GM12878 (cell line): Measurements from ENCODE around the gene FAM170B. TPM values are rescaled to one million over a fixed set of nuclear protein-coding genes. Genes with fewer than 3 reads are reported as not detected.
A peak's percentile ranks its signal among the peaks of the same experiment; 100 is the strongest.

Source experiments
- ATAC-seq: fragments of 200-7000 bp; cut with Tn5 transposase; 3 replicates; pipeline ENCODE4 v1.9.1; 2020; ENCODE audit warnings: mild to moderate bottlenecking, moderate library complexity
- BruUV-seq: library from RNA; stranded (reverse); fragments of 400-500 nt; replicated peaks from 2 replicates; lab custom pipeline; 2021; lab: Mats Ljungman, UMichigan
- CTCF ChIA-PET: fragments of 300-600 bp; sonication (Branson Sonifier 250); formaldehyde crosslinking; extraction: SDS; loops from one replicate; lab custom pipeline; 2021; ENCODE audit warnings: inconsistent platforms; lab: Yijun Ruan, JAX
- POLR2A ChIA-PET: fragments of 350-600 bp; formaldehyde crosslinking; extraction: SDS; loops from one replicate; lab custom pipeline; 2021; ENCODE audit warnings: inconsistent platforms; lab: Charles Lee
- RAD21 ChIA-PET: fragments of 300-600 bp; sonication (Branson Sonifier 250); formaldehyde crosslinking; loops from one replicate; lab custom pipeline; 2023; ENCODE audit warnings: antibody characterized with exemption; ENCODE audit not compliant: unreplicated experiment; lab: Charles Lee
- SMC1A ChIA-PET: fragments of 300-600 bp; sonication (Branson Sonifier 250); formaldehyde crosslinking; loops from one replicate; lab custom pipeline; 2023; ENCODE audit not compliant: unreplicated experiment, uncharacterized antibody; lab: Charles Lee
- DNase-seq: peaks from one replicate; pipeline ENCODE4 v3.0.0-alpha.2; 2011; ENCODE audit warnings: low read depth, low spot score
- FAIRE-seq: peaks from 3 replicates; lab custom pipeline; 2011; peaks lifted over from hg19 to GRCh38; lab: Jason Lieb, UNC
- H2AFZ ChIP-seq: 2 replicates; pipeline ENCODE4 v1.6.0; 2011; ENCODE audit warnings: low read depth, low read length, control low read depth; ENCODE audit not compliant: control insufficient read depth
- H3K27ac ChIP-seq: 2 replicates; pipeline ENCODE4 v1.5.1; 2011; ENCODE audit warnings: control low read depth; ENCODE audit not compliant: control insufficient read depth, insufficient read depth
- H3K27me3 ChIP-seq, 2 experiments: replicated peaks in 1 of 2; 2 replicates each; pipeline versions ENCODE4 v1.6.0 to v1.6.1; 2011; ENCODE audit warnings: low read length in 1 of 2; ENCODE audit not compliant: control insufficient read depth in 2 of 2, insufficient read depth in 2 of 2
- H3K36me3 ChIP-seq, 2 experiments: 2 replicates each; pipeline ENCODE4 v1.5.1; 2011; ENCODE audit warnings: low read length in 1 of 2; ENCODE audit not compliant: control insufficient read depth in 2 of 2, insufficient read depth in 2 of 2
- H3K4me1 ChIP-seq: 2 replicates; pipeline ENCODE4 v1.6.1; 2011; ENCODE audit warnings: mild to moderate bottlenecking, low read length, moderate library complexity, mixed read lengths; ENCODE audit not compliant: control insufficient read depth, insufficient read depth
- H3K4me2 ChIP-seq: 2 replicates; pipeline ENCODE4 v1.6.0; 2011; ENCODE audit warnings: control low read depth; ENCODE audit not compliant: control insufficient read depth, insufficient read depth
- H3K4me3 ChIP-seq: fragments of 200-600 bp; sonication (generic); 2 replicates; pipeline ENCODE4 v1.5.1; 2016
- H3K79me2 ChIP-seq: 2 replicates; pipeline ENCODE4 v1.6.0; 2011; ENCODE audit warnings: low read length; ENCODE audit not compliant: control insufficient read depth, insufficient read depth
- H3K9ac ChIP-seq: 2 replicates; pipeline ENCODE4 v1.8.0; 2011; ENCODE audit warnings: low read length, control low read depth, mixed read lengths; ENCODE audit not compliant: control insufficient read depth, insufficient read depth
- H3K9me3 ChIP-seq: replicated peaks from 3 replicates; pipeline ENCODE4 v1.5.1; 2011; ENCODE audit warnings: mild to moderate bottlenecking, low read length; ENCODE audit not compliant: control insufficient read depth, insufficient read depth
- H4K20me1 ChIP-seq: 2 replicates; pipeline ENCODE4 v1.6.0; 2011; ENCODE audit not compliant: control insufficient read depth, insufficient read depth
- BCL11A ChIP-seq: IDR thresholded peaks from 2 replicates; pipeline ENCODE4 v1.6.1; 2011; ENCODE audit warnings: low read depth, low read length
- BHLHE40 ChIP-seq, 2 experiments: fragments of 450-650 bp in 1 of 2; IDR thresholded peaks; 2 replicates each; pipeline ENCODE4 v1.6.1; 2011 to 2017; ENCODE audit warnings: low read depth in 2 of 2, borderline replicate concordance in 1 of 2, improper control_type of control experiment in 1 of 2, low read length in 1 of 2, mild to moderate bottlenecking in 1 of 2
- CTCF ChIP-seq, 3 experiments: IDR thresholded peaks in 2 of 3; conservative IDR thresholded peaks in 1 of 3; 2 replicates each; pipeline ENCODE4 v1.5.1; 2011; ENCODE audit warnings: low read depth in 3 of 3, low read length in 3 of 3, mild to moderate bottlenecking in 3 of 3, control low read depth in 2 of 3, moderate library complexity in 2 of 3, inconsistent platforms in 1 of 3, mixed read lengths in 1 of 3; ENCODE audit not compliant: control insufficient read depth in 2 of 3, insufficient read depth in 1 of 3; ENCODE audit errors: extremely low read depth in 1 of 3
- EED ChIP-seq: sonication (generic); IDR thresholded peaks from 2 replicates; pipeline ENCODE4 v1.6.1; 2016; ENCODE audit warnings: antibody characterized with exemption, low read depth
- ESRRA ChIP-seq: IDR thresholded peaks from 2 replicates; pipeline ENCODE4 v1.6.1; 2012; ENCODE audit warnings: mild to moderate bottlenecking, low read length, improper control_type of control experiment
- POLR2AphosphoS5 ChIP-seq: IDR thresholded peaks from 2 replicates; pipeline ENCODE4 v1.6.1; 2011; ENCODE audit warnings: mild to moderate bottlenecking, low read length, inconsistent platforms
- RAD21 ChIP-seq: IDR thresholded peaks from 2 replicates; pipeline ENCODE4 v1.6.1; 2011; ENCODE audit warnings: mild to moderate bottlenecking, low read depth, low read length, moderate library complexity; ENCODE audit not compliant: insufficient read depth
- RUNX3 ChIP-seq: IDR thresholded peaks from 2 replicates; pipeline ENCODE4 v1.6.1; 2012; ENCODE audit warnings: low read length, inconsistent platforms
- SMC3 ChIP-seq: IDR thresholded peaks from 2 replicates; pipeline ENCODE4 v1.6.1; 2011; ENCODE audit warnings: low read length, improper control_type of control experiment, borderline replicate concordance
- YY1 ChIP-seq: IDR thresholded peaks from 2 replicates; pipeline ENCODE4 v1.6.1; 2011; ENCODE audit warnings: low read depth, mild to moderate bottlenecking, low read length
- WGBS: methylation state at CpG from one replicate; pipeline ENCODE4 v1.1.6; 2016; ENCODE audit warnings: low lambda C conversion rate; ENCODE audit not compliant: insufficient replicate concordance, insufficient coverage; ENCODE audit errors: missing lambda C conversion rate; 5-methylcytosine and 5-hydroxymethylcytosine counted together
- in situ Hi-C: fragments of 300-500 bp; cut with MboI; formaldehyde crosslinking; loops from 9 replicates; pipeline ENCODE4 v1.14.3; 2018; ENCODE audit warnings: mixed read lengths
- intact Hi-C: fragments of 100-400 bp; cut with micrococcal nuclease; formaldehyde crosslinking; loops from one replicate; pipeline ENCODE4 v1.14.2; 2022; ENCODE audit not compliant: unreplicated experiment
- polyA plus RNA-seq, 11 experiments: library from polyadenylated mRNA; depleted of rRNA in 4 of 11; unstranded in 6 of 11; stranded (reverse) in 5 of 11; fragments of >200 nt; fragmentation: Nextera tagmentation in 4 of 11; fragmentation: Illumina TruSeq in 1 of 11; extraction: Ambion mirVana in 4 of 11; extraction: Trizol in 1 of 11; gene quantifications; 1 replicate in 1 of 11; 2 replicates in 10 of 11; pipeline versions ENCODE4 v1.2.1 to v1.2.3, GENCODE V29; 2011 to 2016; ENCODE audit warnings: inconsistent platforms in 2 of 11, missing spikeins in 2 of 11, low read depth in 1 of 11
- total RNA-seq, 4 experiments: library from RNA; depleted of rRNA in 3 of 4; stranded (reverse); fragments of >200 nt in 3 of 4; fragmentation: Illumina TruSeq in 1 of 4; extraction: Trizol in 1 of 4; gene quantifications; 2 replicates each; pipeline versions ENCODE4 v1.2.1 to v1.2.3, GENCODE V29; 2013 to 2021
- TF ChIP-seq, protein P1 (sequence below): fragments of 450-650 bp; IDR thresholded peaks from 2 replicates; pipeline ENCODE4 v1.6.1; 2017; ENCODE audit warnings: mild to moderate bottlenecking, moderate library complexity

Gene FAM170B
- total and polyA plus RNA-seq, 10 of the 15 experiments (the other 5 are each of a cell fraction or from before 2014, with no cell fraction given) = not detected

DNA sequence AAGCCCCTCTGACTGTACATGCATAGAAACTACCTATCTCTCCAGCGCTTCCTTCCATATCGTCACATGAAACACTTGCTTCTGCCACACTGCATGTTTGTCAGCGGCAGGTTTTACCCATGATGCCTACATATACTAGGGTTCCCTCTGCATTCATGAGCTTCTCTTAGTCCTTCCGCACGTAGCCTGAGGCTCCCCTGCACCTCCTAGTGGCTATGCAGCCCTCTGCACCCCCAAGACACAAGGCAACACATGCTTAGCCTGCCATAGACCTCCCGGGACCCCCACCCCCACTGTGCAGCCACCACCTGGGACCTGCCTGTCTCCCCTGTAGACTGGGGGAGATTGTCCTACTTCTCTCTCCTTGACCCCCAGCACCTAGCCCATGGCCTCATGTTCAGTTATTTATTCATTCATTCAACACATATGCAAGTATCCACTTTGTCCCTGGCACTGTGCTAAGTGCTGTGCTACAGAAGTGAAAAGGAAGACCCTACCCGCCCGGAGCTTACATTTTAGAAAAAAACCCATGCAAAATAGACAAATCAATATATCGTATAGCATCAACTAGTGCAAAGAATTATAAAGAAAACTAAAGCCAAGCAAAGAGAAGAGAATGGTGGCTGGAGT, 30.9 kb upstream of the FAM170B start:
- H3K4me2 ChIP-seq = no peak overlapping the region
- ATAC-seq (peak; percentile 87), DNase-seq (no peak), FAIRE-seq (peak; percentile 61)
- TF ChIP-seq, protein P1, sequence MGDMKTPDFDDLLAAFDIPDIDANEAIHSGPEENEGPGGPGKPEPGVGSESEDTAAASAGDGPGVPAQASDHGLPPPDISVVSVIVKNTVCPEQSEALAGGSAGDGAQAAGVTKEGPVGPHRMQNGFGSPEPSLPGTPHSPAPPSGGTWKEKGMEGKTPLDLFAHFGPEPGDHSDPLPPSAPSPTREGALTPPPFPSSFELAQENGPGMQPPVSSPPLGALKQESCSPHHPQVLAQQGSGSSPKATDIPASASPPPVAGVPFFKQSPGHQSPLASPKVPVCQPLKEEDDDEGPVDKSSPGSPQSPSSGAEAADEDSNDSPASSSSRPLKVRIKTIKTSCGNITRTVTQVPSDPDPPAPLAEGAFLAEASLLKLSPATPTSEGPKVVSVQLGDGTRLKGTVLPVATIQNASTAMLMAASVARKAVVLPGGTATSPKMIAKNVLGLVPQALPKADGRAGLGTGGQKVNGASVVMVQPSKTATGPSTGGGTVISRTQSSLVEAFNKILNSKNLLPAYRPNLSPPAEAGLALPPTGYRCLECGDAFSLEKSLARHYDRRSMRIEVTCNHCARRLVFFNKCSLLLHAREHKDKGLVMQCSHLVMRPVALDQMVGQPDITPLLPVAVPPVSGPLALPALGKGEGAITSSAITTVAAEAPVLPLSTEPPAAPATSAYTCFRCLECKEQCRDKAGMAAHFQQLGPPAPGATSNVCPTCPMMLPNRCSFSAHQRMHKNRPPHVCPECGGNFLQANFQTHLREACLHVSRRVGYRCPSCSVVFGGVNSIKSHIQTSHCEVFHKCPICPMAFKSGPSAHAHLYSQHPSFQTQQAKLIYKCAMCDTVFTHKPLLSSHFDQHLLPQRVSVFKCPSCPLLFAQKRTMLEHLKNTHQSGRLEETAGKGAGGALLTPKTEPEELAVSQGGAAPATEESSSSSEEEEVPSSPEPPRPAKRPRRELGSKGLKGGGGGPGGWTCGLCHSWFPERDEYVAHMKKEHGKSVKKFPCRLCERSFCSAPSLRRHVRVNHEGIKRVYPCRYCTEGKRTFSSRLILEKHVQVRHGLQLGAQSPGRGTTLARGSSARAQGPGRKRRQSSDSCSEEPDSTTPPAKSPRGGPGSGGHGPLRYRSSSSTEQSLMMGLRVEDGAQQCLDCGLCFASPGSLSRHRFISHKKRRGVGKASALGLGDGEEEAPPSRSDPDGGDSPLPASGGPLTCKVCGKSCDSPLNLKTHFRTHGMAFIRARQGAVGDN = no peak
- TF ChIP-seq CTCF (IDR thresholded peaks at IDR 0.05 in 2 of 3, conservative IDR thresholded peaks at IDR 0.05 in 1 of 3; ENCODE audit: control insufficient read depth in 2 of 3, extremely low read depth in 1 of 3, insufficient read depth in 1 of 3, low read depth in 3 of 3, low read length in 3 of 3) (peak; percentile 51 to 75 (median 72)), SMC3 (peak; percentile 72), BCL11A (no peak), RAD21 (peak; percentile 73), ESRRA (no peak), POLR2AphosphoS5 (no peak), RUNX3 (no peak), EED (no peak), YY1 (0 out of 2 replicates have a peak, but pooled peaks have one; percentile 48), BHLHE40 (IDR thresholded peaks at IDR 0.05; ENCODE audit: borderline replicate concordance in 1 of 2, low read depth in 2 of 2, low read length in 1 of 2) (no peak)
- ChIA-PET CTCF (interaction anchor here (0.6 to 1.8 kb wide), 9 partner anchors 11 to 508 kb away, joined by 3 to 6 read pairs (median 3); no protein-coding TSS in a partner anchor), SMC1A (interaction anchor here (0.6 to 1.4 kb wide), 8 partner anchors 7 to 188 kb away, joined by 3 to 5 read pairs (median 3); no protein-coding TSS in a partner anchor), RAD21 (interaction anchor here (0.9 to 1.8 kb wide), 3 partner anchors 8 to 506 kb away, joined by 3 to 7 read pairs (median 5); no protein-coding TSS in a partner anchor), POLR2A (no interaction called here)
- H2AFZ ChIP-seq = no peak overlapping the region
- intact Hi-C loops = loop anchor here (1.0 kb wide), 2 partner anchors 183 to 506 kb away; no protein-coding TSS in a partner anchor
- 55% methylated on average over 9 of the region's 9 CpGs for WGBS
- no peaks in the 10 kb centered on the region for H3K79me2 ChIP-seq
- BruUV-seq = no TSS peak
- H3K36me3 ChIP-seq = peaks cover 0 to 4% of the 10 kb centered on the region in 2 experiments; a peak in 2 of 4 replicates
- no peak overlapping the region for H3K27ac ChIP-seq
- H3K9me3 ChIP-seq = no peaks in the 10 kb centered on the region
- H4K20me1 ChIP-seq = no peaks in the 10 kb centered on the region; the same call in 1 of the 2 replicates
- H3K9ac ChIP-seq = no peak overlapping the region
- H3K4me3 ChIP-seq = no peak overlapping the region
- H3K4me1 ChIP-seq = no peaks in the 10 kb centered on the region
- H3K27me3 ChIP-seq = no peaks in the 10 kb centered on the region
- in situ Hi-C loops = no loop called here
